ENCODE measurements around the gene PHLDA2.

GRCh38 chr11:2915473-2915872 lies 13.7 kb downstream of the PHLDA2 start:
- no peak for TF ChIP-seq SIN3A (IDR thresholded peaks at IDR 0.05; ENCODE audit: borderline replicate concordance, insufficient read depth, low read length)
- TF ChIP-seq POLR2AphosphoS5 (IDR thresholded peaks at IDR 0.05; ENCODE audit: low read depth, low read length) = no peak
- TF ChIP-seq REST (IDR thresholded peaks at IDR 0.05; ENCODE audit: insufficient read depth in 1 of 2, low read depth in 2 of 2, low read length in 2 of 2) = no peak
- no peak for TF ChIP-seq TAF1 (IDR thresholded peaks at IDR 0.05; ENCODE audit: borderline replicate concordance, insufficient read depth, low read length)

Data from PFSK-1 (cell line).